Hematopoietic multipotent progenitor cell treated with erythropoietin and hydrocortisone succinate and interleukin-3 and kit ligand, for 4 days (in vitro differentiated cells): ENCODE results near the gene GOLIM4.
"Not testable (repeated sequence)": the region's sequence is repeated elsewhere in the genome, so short reads cannot be mapped to it uniquely, and the experiment has no call there.

Source experiments
- DNase-seq: peaks from one replicate; pipeline ENCODE4 v3.0.0-alpha.2; 2015

GOLIM4 gene

DNA sequence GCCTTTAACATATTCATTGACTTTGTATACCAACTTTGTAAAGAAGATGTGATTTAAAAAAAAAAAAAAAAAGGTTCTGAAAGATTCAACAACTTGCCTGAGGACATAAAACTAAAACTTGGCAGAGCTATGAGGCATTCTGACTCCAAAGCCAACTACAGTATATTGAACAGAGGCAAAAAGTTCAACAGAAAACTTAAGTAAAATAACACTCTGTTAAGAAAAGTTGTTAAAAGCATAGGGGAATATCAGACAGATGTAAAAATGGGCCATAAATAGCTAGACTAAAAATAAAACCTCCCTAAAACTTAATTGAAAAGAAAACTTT, 23.4 kb downstream of the GOLIM4 start:
- no peak for DNase-seq

DNA sequence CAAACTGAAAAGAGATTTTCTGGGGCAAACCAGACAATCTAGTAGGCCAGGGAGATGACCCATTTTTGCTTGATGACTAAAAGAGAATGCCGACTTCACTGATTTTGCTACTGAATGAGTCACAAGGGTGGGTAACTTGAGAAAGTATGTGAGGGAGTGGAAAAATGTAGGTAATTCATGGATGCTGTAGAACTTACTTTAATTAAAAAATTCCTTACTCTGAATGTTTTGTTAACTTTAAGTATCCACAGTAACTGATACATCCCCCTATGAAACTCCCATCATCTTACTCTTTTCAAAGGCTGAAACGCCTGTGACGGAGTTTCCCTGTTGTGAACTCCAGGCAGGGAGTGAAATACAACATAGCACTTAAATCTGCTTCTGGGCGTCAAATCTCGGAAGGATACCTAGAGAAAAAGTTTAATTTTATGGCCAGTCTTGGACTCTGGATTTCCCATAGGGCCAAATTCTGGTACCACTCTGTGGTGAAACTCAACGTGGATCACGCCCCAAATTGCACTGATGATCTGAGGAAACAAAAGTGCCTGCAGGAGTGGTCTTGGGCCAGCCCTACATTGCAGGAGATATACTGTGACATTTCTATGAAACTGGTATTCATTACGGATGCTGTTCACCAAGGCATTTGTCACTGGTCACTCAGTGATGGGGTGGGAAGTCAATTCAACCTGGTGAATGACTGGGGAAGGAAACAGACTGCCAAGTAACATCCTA, 24.0 kb downstream of the GOLIM4 start:
- DNase-seq, result no peak

DNA sequence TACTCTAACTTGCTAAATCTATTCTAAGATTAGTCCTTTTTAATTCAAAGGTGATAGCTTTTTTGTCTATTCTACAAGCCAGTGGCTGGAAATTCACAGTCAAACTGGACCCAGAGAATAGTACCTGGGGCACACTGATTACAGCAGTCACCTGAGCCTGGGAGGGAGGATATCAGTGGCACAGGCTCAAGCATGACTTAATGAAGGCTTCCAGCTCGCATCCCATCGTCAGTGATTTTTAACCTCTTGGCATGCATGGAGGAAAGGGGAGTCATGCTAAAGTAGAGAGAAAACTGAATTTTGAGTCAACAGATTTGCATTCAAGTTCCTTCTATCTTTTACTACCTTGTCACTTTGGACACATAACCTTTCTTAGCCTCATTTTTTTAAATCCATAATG, 24.8 kb downstream of the GOLIM4 start:
- no peak for DNase-seq

DNA sequence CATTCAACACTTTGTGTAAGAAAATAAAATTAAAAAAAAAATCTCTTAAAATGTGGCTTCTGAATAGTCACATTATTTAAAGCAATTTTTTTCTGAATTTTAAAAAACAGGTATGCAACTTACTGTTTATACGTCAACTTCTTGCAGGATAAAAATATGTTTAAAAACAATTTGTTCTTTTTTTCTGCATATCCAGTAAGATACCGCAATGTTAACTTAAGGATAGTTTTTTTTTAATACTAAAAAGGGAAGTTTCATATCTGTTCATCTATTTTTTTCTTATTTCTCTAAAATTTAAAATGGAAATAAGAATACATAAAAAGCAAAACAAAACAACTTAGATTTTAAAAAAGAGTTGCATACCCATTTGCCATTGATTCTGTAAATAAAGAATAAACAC, 27.4 kb downstream of the GOLIM4 start:
- DNase-seq, result peak; percentile 53

DNA sequence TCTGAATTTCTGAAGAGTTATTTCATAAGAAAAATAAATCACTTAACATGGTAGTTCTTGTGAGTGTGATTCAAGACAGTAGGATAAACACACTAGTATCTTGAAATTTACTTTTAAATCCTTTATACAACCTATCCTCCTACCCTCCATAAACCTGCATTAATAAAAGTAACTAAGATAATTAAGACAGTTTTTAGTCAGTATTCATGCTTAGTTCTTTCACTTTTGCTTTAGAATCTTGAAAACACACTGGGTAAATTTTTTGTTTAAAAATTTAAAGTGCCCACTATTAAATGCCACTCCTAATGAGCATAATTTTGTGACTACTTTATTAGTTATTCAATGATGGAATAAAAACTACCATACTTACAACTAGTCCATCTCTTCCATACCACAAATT, 28.8 kb downstream of the GOLIM4 start:
- no peak for DNase-seq

DNA sequence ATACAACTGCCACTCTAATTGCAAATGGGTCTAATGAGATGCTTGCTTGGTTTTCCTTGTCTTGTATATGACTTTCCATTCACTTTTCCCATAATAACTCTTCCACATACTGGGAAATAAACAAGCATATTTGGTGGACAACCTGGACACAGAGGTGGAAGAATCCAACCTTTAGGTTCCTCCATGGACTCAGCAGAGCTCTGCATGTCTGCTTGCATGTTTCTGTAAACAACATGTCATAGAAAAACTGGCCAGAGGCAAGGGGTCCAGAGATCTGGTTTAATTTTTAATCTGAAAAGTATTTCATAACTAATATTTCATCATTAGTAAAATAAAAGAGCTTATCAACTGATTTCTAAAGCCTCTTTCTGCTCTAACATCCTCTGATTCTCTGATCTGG, 30.2 kb downstream of the GOLIM4 start:
- DNase-seq, result no peak

DNA sequence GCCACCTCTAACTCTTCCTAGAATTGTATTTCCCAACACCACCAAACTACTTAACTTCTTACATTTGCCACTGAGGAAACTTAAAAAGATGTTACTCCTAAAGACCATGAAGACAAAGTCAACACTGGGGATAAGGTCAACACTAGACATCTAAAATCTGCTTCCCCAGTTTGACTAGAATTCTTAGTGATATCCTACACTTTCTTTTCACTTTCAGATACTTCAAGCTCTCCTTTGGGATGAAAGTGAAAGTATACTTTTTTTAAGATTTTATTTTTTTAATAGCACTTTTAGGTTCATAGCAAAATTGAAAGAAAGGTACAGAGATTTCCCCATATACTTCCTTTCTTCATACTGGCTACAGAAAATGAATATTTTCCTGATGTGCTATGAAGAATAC, 32.6 kb downstream of the GOLIM4 start:
- DNase-seq, result no peak

DNA sequence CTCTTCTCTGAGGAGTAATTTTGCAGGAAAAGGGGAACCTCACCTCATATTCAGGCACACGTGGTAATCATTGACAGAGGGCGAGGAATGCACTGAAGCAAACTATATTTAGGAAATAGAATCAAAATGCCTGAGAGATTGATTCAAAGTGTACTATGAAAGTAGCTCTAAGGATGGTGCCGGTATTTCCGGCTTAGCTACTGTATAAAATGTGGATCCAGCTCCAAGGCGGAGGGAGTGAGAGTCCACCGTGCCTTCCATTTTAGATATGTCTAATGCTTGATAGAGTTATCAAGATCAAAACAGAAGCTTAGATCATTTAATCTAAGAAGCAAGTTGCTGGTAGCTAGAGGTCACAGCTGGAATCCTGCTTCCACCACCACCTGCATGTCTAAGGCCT, 33.0 kb downstream of the GOLIM4 start:
- DNase-seq, result no peak

DNA sequence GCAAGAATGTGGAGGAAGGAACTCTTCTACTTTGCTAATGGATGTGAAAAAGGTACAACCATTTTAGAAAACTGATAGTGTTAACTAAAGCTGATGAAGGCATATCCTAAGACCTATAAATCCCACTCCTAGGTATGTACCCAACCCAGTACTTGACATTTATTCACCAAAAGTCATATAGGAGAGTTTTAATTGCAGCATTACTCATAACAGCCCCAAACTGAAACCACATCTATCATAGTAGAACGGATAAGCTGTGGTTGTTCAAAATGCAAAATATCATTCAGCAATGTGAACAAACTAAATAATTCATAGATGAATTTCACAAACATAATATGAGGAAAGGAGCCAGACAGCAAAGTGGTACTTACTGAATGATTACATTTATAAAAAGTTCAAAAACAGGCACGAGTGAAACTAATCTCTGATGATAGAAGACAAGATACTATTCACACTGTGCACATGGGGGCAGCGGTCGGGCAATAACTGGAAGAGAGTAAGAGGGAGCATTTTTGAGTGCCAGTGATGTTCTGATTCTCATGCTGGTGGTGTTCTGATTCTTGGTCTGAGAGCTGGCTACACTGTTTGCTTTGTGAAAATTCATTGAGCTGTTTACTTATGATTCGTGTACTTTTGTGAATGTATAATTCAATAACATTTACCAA, 34.3 kb downstream of the GOLIM4 start:
- peak; percentile 55 for DNase-seq

DNA sequence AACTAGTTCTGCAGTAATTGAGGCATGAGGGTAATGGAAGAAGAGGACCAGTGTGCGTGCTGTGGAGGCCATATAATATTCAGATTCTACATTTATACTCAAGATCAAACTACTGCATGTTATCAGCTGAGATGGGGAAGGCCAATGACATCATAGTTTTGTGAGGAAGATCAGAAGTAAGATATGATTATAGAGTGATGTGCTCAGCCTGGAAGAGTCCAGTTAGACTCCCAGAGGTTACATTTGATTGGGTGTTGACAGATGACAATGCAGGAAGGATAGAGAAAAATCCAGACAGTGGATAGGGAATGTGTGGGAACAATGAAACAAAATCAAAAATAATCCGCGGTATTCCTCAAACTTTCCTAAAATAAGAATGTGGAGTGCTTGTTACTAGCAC, 35.4 kb downstream of the GOLIM4 start:
- DNase-seq, result no peak

DNA sequence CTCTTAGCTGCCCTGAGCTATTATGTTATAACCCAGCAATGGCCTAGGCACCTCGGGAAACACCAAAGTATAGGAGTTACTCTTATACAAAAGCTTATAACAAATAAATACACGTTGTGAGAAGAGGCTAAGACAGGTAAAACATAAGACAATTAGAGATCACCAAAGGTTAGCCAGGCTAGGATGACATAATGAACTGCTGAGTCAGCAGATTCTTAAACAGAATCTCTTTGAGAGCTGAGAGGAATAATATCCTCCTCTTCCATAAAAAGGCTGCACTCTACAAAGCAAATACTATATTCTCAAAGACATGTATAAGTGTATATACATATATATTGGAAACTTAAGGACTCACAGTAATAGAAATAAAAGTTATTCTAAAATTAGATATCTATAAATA, 37.2 kb downstream of the GOLIM4 start:
- no peak for DNase-seq

DNA sequence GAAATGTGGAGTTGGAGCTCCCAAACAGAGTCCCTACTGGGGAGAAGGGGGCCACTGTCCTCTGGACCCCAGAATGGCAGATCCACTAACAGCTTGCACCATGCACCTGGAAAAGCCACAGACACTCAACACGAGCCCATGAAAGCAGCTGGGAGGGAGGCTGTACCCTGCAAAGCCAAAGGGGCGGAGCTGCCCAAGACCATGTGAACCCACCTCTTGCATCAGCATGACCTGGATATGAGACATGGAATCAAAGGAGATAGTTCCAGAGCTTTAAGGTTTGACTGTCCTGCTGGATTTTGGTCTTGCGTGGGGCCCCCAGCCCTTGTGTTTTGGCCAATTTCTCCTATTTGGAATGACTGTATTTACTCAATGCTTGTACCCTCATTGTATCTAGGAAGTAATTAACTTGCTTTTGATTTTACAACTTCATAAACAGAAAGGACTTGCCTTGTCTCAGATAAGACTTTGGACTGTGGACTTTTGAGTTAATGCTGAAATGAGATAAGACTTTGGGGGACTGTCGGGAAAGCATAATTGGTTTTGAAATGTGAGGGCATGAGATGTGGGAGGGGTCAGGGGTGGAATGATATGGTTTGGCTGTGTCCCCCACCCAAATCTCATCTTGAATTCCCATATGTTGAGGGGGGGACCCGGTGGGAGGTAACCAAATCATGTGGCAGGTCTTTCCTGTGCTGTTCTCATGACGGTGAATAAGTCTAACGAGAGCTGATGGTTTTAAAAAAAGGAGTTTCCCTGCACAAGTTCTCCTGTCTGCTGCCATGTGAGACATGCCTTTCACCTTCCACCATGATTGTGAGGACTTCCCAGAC, 39.1 kb downstream of the GOLIM4 start:
- not testable (repeated sequence) for DNase-seq

DNA sequence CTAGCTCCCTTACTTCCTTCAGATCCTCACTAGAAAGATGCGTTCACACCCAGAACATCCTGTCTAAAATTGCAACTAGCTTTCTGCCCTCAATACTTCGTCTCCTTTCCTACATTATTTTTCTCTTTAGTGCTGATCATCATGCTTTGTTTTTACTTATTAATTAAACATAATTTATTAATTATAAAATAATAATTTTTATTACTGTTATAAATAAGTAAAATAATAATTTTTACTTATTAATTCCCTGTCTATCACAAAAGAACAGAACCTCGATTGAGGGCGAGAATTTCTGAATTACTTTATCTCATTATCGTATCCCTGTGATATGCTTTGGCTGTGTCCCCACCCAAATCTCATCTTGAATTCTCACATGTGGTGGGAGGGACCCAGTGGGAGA, 41.3 kb downstream of the GOLIM4 start:
- DNase-seq, result no peak

DNA sequence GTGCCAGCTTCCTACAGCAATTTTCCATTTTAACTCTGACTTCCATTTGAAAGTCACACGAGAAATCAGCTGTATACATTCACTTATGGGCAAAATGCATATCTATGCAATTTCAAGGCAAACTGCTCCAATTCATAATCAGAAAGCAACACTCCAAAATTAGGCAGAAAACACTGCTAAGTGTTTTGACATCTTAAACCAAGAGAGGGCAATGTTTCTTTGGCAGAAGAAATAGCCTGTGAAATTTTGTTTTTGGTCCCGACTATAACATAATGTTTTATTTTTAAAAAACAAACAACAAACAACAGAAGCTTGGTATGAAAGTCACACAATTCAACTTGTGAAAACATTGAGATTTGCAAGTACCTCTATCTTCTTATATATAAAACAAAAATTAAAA, 42.6 kb downstream of the GOLIM4 start:
- DNase-seq, result peak; percentile 45

DNA sequence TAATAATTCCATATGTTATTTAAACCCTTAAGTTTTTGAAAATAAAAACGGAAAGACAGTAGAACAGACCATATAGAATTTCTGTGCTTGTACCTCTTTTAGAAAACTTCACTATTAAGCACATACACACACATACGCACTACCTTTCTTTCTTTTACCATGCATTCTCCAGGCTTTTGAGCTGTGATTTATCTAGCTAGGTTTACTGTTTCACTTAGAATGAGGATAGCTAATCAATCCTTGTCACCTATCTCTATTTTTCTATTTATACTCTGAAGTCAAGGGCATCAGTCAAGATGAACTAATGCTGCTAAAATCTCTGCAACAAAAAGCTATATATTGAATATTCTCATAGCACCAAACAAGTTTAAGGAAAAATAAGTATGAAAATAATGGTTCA, 43.2 kb downstream of the GOLIM4 start:
- no peak for DNase-seq

DNA sequence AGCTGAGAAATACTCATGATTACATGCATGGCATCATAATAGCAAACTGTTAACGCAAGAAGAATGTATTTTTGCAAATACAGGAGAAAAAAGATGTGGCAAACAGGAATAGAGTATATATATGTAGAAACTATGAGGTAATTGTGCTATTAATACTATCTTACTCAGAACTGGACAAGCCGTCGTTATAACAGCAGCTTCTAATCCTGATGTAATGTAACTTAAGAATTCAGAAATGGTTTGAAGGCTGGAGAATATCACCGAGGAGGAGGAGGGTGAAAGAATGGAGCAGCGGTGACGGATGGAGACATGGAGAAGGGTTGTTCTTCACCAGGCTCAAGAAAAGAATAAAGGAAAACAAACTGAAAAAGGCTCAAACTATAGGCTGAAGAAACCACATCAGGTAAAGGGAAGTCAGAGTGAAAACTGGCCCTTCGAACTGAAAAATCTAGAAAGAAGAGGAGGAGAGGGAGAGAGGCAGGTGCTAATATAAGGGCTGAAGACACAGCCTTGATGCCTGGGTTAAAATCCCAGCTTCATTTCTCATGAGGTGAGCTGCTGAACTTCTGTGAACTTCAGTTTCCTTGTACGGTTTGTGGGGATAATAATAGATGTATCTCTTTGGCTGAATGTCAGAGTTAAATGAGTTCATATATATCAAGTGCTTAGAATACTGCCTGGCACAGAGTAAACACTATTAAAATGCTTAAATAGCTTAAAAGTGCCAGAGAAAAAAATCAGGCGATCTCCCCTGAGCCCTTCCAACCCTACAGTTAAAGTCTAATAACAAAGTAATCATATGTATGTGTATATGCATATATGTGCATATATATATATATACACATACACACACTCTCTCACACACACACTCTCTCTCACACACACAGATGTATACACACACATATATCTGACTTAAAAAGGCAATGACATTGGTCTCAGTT, 43.9 kb downstream of the GOLIM4 start:
- no peak for DNase-seq

DNA sequence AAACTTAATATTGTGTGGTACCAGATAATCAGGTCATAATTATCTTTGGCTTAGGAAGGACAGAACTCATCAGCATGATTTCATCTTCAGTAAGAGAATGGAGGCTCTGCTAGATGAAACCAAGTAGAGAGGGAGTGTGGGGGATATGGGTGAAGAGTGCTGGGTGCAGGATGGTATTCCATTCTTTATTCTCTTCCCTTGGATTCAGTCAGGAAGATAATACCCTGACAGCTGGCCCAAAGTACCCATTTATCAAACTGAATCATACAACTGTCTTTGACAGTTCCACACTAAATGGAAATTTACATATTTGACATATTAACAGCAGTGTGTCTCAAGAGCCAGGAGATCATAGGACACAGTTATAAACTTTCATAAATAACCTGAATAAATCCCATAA, 44.7 kb downstream of the GOLIM4 start:
- no peak for DNase-seq

DNA sequence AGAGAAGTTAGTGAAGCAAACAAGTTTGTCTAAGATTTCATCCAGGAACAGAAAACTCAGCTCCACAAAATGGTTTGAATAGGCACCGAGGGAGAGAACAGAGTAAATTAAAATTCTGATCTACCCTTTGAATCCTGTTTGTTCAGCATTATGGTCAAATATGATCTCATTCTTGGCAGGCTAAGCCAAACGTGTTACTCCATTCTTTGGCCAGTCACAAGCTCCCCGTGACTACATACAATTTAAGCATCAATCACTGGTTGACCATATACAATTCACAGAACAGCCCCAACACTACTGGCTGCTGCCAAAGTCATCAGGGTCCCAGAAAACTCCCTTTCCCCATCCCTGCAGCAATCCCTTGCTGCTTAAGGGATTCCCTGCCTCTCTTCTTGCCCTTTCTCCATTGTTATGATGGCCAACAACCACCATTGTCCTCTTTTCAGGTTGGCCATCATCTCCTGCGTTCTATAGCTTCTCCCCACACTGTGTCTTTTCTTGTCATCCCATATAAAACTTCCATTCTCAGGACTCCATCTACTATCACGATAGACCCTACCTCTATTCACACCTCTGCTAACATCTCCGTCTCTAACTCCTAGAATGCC, 46.3 kb downstream of the GOLIM4 start:
- DNase-seq, result no peak

DNA sequence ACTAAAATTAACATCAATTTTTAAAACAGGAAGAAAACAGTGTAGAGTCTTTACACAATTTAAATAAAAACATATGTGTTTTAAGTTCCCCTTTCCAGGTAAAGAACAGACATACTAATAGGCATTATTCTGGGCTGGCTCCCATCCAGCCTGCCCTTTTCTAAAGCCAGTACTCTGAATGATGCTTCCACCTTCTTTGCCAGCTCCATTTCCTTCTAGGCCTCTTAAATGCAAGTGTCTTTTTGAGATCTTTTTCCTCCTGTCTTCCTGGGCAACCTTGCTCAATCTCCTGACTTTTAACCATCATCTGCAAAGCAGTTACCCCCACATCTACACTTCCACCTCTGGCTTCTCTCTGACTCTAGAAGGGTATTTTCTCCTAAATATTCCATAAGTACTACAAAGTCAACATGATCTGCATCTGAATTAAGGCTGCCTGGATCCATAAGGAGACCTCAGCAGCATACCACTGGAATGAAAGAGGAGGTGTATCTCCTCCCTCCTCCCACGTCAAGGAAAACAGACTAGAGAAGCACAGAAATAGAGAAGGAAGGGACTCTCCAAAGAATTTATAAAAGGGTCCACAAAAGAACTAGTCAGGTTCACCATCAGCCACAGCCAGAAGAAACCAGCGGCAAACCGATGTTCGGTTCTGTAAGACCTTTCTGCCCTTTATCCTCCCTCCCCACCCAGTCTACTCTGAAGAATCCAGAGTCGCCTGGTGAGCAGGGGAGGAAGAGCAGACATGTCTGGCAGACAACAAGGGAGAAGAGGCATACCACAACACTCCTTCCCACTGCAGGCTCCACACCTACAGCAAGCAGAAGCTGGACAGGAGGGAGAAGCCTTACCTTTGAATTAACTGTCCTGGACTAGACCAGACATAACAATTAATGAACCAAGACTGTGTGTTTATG, 47.1 kb downstream of the GOLIM4 start:
- DNase-seq, result peak; percentile 19

DNA sequence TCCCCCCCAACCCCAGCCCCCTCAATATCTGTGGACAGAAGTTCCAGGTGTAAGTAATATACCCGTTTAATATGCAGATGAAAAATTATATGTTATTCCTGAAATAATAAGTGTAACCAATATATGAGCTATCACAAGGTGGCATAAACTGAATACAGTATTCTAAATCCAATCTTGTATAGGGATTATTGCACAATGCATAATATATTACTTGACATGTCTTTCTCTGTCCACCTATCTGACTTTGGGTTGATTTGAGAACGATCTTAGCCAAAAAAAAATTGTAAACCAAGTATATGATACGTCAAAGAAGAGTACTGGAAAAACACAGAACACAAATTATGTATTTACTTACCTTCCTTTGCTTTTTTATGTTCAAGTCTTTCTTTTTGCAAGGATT, 47.8 kb downstream of the GOLIM4 start:
- DNase-seq, result no peak

DNA sequence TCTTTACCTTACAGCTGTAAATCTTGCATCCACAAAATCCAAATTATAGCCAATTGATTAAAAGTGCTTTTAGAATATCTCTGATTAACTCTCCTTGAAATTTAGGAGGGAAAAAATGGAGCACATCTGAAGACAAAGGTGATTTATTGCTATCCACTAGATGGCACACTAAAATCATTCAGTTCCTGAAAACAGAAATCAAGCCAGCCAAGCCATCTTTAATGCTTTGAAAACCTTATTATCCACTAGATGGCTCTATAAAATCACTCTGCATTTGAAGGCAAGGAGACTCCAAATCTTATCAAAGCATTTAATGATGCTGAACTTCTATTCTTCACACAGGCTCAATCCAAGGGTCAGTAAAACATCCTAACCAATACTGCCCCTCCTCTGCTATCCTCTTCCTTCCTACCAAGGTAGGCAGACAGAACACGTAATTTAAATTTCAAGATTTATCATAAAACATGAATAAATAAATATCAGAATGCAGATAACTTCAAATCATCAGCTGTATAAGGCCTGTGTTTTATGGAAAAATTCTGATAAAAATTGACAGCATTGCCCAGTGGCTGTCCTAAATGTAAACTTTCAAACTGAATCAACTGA, 48.4 kb downstream of the GOLIM4 start:
- peak; percentile 95 for DNase-seq
